Dedifferentiated amniotic fluid mesenchymal stem cell (primary cell): ENCODE measurements around the gene ARMH3.
A peak's percentile ranks its signal among the peaks of the same experiment; 100 is the strongest.

Source experiments
- DNase-seq: peaks from one replicate; pipeline ENCODE4 v3.0.0-alpha.2; 2016; ENCODE audit errors: extremely low spot score

The ARMH3 gene

GRCh38 chr10:101939729-101940128, 116.2 kb downstream of the ARMH3 start:
- no peak for DNase-seq

- peak; percentile 97 for DNase-seq
Measured at GRCh38 chr10:101939008-101939648, 116.8 kb downstream of the ARMH3 start.

DNA sequence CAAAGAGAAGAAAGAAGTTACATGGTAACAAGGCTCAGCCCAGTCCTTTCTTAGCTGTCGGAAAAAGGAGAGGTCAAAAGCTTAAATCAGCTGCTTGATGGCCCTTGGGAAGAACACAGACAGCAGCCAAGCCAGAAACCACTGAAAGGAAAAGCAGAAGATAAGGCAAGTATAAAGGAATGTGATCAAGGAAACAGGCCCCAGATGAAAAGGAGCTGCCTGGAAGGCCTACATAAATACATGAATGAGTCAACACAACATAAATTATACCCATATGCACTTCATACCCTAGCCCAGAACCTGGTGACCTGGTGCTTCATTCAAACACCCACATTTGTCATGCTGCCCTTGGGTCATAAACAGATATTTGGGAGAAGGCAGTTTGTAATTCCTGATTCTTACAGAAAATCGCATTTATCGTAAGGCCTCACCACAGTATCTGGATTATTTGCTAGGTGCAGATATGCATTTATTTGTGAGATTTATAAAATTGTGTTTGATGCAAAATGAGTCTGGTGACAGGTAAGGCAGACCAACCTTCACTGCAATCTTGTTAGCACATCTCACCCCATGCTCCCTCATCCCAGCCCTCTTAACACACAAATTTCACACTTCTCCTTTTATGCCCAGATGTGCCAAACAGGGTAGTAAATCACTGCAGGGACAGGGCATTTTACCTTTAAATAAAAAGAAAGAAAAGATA, 117.5 kb downstream of the ARMH3 start:
- DNase-seq = peak; percentile 71

GRCh38 chr10:101935431-101935830, 120.5 kb downstream of the ARMH3 start:
- no peak for DNase-seq

DNA sequence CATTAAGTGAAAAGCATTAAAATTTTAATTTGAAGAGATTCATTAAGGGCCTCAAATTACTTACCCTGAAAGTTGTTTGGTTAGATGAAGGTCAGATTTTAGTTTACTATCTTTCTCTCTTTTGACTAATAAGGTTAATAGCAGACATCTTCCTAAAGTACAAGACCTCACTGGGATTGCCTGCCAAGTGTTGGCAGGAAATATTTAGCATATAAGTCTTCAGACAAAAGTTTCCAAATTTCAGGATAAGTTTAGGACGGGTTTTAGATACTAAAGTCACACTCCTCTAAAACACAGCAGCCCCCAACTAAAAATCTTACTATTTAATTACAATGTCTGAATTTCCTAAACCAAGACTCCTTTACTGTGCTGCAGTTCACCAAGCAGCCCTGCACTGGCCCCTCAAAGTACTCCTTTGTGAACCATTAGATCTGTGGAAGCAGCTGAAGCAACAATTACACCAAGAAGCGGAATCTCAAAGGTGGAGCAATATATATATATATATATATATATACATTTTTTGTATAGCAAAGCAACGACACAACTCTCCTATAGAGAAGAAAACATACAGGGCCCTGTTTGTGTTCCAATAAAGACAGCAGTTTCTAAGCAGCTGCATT, 121.2 kb downstream of the ARMH3 start:
- no peak for DNase-seq

- no peak for DNase-seq
Measured at GRCh38 chr10:101933976-101934375, 122.0 kb downstream of the ARMH3 start.

DNA sequence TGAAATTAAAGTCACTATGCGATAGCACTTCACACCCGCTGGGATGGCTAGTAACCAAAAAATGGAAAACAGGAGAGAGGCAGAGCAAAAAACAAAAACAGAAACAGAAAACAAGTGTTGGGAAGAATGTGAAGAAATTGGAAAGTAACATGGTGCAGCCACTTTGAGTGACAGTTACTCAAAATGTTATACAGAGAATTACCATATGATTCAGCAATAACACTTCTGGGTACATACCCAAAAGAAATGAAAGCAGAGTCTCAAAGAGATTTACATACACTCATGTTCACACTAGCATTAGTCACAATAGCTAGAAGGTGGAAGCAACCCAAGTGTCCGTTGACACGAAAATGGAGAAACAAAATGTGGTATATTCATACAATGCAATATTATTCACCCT, 123.8 kb downstream of the ARMH3 start:
- DNase-seq = no peak

GRCh38 chr10:101925027-101925426, 130.9 kb downstream of the ARMH3 start:
- DNase-seq = no peak

DNA sequence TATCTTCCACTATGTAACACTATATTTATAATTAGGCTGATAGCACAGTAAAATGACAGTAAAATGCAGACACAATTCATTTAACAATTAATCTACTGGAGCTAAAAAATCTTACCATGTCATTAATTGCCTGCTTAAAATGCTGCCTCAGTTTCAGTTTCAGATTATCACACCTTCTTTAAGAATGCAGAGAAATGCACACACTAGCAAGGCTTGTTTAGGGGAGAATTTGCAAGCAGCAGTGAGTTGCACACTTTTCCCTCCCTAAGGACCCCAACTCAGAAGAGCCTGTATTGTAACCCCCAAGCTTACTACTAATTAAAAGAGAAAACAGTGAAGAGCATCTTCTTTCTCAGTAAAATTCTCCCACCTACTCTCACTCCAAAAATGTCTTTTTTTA, 132.7 kb downstream of the ARMH3 start:
- DNase-seq = no peak

- no peak for DNase-seq
Measured at GRCh38 chr10:101922846-101923245, 133.1 kb downstream of the ARMH3 start.

GRCh38 chr10:101920546-101920945, 135.4 kb downstream of the ARMH3 start:
- DNase-seq = no peak

- DNase-seq = no peak
Measured at GRCh38 chr10:101919026-101919770, 136.8 kb downstream of the ARMH3 start.

DNA sequence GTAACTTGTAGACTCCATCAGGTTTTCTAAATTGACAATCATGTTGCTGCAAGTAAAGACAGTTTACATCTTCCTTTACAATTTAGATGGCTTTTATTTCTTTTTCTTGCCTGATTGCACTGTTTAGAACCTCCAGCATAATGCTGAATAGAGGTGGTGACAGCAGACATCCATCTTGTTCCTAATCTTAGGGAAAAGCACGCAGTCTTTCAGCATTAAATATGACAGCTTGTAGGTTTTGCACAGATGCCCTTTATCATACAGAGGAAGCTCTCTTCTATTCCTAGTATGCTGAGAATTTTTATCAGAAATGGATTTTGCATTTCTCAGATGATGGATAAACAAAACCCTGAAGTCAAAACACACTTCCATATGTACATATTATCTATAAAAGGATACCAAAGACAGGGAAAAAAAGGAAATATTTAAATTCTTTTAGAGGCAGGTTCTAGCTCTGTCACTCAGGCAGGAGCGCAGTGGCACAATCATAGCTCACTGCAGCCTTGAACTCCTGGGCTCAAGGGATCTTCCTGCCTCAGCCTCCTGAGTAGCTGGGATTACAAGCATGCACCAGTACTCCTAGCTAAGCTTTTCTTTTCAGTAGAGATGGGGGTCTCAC, 143.3 kb downstream of the ARMH3 start:
- DNase-seq = no peak

- no peak for DNase-seq
Measured at GRCh38 chr10:101906586-101907183, 149.3 kb downstream of the ARMH3 start.

DNA sequence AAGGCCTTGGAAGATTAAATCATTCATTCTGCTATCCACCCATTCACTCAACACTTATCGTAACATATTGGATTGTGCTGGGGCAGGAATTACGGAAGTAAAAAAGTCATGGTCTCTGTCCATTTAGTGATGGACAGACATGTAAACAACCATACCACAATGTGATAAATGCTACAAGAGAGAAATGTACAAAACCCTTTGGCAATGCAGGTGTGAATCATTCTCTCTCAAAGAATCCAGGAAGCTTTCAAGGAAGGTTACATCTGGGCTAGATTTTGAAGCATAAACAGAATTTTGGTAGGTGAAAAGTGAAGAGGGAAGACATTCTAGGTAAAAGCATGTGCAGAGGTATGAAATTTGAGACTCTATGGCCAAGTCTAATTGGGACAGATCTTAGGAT, 150.7 kb downstream of the ARMH3 start:
- no peak for DNase-seq

- no peak for DNase-seq
Measured at GRCh38 chr10:101903827-101904550, 152.0 kb downstream of the ARMH3 start.

DNA sequence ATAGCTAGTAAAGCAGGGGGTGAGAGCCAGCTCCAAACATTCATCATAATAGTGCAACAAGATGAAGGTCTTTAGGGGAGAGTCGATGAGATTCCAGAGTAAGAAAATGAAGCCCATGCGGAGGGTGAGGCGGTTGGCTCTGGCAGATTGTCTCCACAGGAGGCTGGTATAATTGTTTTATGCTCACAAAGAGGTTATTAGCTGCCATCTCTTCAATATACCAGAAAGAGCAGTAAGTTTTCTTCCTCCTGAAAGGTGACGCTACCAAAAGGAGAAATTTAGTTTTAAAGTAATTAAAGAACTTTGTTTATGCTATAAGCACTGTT, 153.2 kb downstream of the ARMH3 start:
- no peak for DNase-seq

DNA sequence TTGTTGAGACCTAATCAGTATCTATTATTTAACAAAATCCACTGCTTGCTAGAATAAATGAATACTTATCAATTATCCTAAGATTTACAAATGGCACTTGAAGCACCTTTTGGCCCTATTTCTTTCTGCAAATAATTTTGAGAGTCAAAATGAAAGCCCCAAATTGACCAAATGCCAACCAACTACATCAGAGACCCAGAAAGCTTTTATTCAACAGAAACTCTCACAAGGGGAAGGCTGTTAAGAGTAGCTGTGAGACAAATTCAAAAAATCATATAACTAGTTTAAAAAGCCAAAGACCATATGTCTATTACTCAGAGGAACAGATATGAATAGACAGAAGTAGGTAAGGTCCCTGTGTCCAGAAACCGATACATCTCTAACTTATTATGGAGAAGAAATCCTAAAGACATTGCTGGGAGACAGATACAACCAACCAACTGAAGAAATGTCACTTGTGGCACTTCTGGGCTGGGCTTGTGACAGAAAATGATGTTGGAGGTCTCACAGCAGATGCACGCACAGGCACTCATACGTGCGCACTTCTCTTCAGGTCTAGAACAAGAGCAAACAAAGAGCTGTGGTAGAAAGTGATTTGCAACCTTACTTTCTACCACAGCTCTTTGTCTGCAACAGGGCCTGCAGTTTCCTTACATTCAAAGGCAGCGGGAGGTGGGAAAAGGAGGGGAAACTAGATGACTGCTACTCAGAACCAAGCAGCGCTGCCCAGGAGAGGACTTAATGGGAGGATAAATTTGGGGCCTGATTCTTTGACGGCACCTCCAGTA, 153.7 kb downstream of the ARMH3 start:
- no peak for DNase-seq

DNA sequence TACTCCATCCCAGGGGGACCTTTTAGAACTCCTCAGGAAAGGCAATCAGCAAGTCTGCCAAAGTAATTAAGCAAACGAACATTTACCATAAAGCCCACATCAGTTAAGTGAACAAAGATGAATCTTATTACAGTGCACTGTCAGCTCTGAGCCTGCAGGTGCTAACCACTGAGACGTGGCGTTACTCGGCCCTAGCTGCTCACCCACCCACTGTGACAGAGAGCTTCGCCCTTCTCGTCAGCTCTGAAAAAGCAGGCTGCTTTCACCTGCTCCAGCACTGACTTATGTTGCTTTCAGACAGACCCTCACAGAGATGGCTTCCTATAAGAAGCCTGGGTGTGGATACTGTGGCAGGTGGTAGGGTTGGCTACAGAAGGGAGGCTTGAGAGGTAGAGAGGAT, 154.6 kb downstream of the ARMH3 start:
- DNase-seq = no peak

DNA sequence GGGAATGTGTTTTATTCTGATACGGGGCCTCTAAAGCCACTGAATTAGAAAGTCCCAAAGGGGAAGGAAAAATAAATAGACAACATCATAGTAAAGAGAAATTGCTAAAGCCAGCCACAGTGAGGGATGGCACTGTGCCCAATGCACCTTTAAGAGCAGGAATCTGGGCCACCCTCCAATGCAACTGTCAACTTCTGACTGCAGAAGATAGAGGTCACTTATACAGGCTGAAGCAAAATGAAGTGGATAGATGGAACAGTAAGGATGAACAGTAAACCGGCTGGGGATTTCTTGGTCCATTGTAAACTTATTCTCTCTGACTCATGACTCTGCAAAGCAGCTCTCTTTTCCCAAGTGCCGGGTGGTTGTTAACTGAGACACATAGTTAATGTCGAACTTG, 158.3 kb downstream of the ARMH3 start:
- DNase-seq = peak; percentile 27
